ENCODE results near the gene KLK2.

The KLK2 gene

GRCh38 chr19:50835103-50835784, 38.0 kb upstream of the KLK2 start:
- Histone ChIP-seq H2AFZ (ENCODE audit: low read length) (peak overlapping the region; percentile 90), H3K79me2 (ENCODE audit: insufficient read depth, low read length) (no peaks in the 10 kb centered on the region), H3K4me3 (ENCODE audit: low read length, poor library complexity, severe bottlenecking) (peak overlapping the region; percentile 69), H4K20me1 (ENCODE audit: insufficient read depth, low read length, poor library complexity, severe bottlenecking) (no peaks in the 10 kb centered on the region), H3K36me3 (ENCODE audit: insufficient read depth, low read length) (no peaks in the 10 kb centered on the region), H3K4me1 (ENCODE audit: insufficient read depth, low read length, poor library complexity, severe bottlenecking) (no peaks in the 10 kb centered on the region), H3K27me3 (ENCODE audit: insufficient read depth, low read length, poor library complexity, severe bottlenecking) (no peaks in the 10 kb centered on the region), H3F3A (ENCODE audit: low read depth) (no peaks in the 10 kb centered on the region), H3K4me2 (ENCODE audit: low read depth, low read length, poor library complexity, severe bottlenecking) (peak overlapping the region; percentile 52), H3K9me3 (ENCODE audit: insufficient read depth, low read depth, low read length) (no peaks in the 10 kb centered on the region), H3K9ac (ENCODE audit: low read depth, low read length, poor library complexity, severe bottlenecking) (peak overlapping the region; percentile 45), H3K9me2 (replicated peaks; ENCODE audit: low read depth, low read length) (no peaks in the 10 kb centered on the region)
- TF ChIP-seq CTCF (conservative IDR thresholded peaks at IDR 0.05; ENCODE audit: low read length) (no peak), EZH2phosphoT487 (IDR thresholded peaks at IDR 0.05; ENCODE audit: borderline replicate concordance) (no peak)

GRCh38 chr19:50835785-50836542, 37.3 kb upstream of the KLK2 start:
- no peaks in the 10 kb centered on the region for H3K27me3 ChIP-seq (ENCODE audit: insufficient read depth, low read length, poor library complexity, severe bottlenecking)
- peak overlapping the region; percentile 45 for H3K9ac ChIP-seq (ENCODE audit: low read depth, low read length, poor library complexity, severe bottlenecking)
- no peak for TF ChIP-seq CTCF (conservative IDR thresholded peaks at IDR 0.05; ENCODE audit: low read length)
- TF ChIP-seq EZH2phosphoT487 (IDR thresholded peaks at IDR 0.05; ENCODE audit: borderline replicate concordance) = no peak
- no peaks in the 10 kb centered on the region for H3K4me1 ChIP-seq (ENCODE audit: insufficient read depth, low read length, poor library complexity, severe bottlenecking)
- no peaks in the 10 kb centered on the region for H3K9me3 ChIP-seq (ENCODE audit: insufficient read depth, low read depth, low read length)
- peak overlapping the region; percentile 52 for H3K4me2 ChIP-seq (ENCODE audit: low read depth, low read length, poor library complexity, severe bottlenecking)
- no peaks in the 10 kb centered on the region for H4K20me1 ChIP-seq (ENCODE audit: insufficient read depth, low read length, poor library complexity, severe bottlenecking)
- peak overlapping the region; percentile 90 for H2AFZ ChIP-seq (ENCODE audit: low read length)
- no peaks in the 10 kb centered on the region for H3K36me3 ChIP-seq (ENCODE audit: insufficient read depth, low read length)
- H3K79me2 ChIP-seq (ENCODE audit: insufficient read depth, low read length) = no peaks in the 10 kb centered on the region
- H3F3A ChIP-seq (ENCODE audit: low read depth) = no peaks in the 10 kb centered on the region
- H3K4me3 ChIP-seq (ENCODE audit: low read length, poor library complexity, severe bottlenecking) = peak overlapping the region; percentile 69
- no peaks in the 10 kb centered on the region for H3K9me2 ChIP-seq (replicated peaks; ENCODE audit: low read depth, low read length)

GRCh38 chr19:50836543-50837195, 36.6 kb upstream of the KLK2 start:
- Histone ChIP-seq H3K9ac (ENCODE audit: low read depth, low read length, poor library complexity, severe bottlenecking) (no peak overlapping the region), H3F3A (ENCODE audit: low read depth) (no peaks in the 10 kb centered on the region), H3K9me2 (replicated peaks; ENCODE audit: low read depth, low read length) (no peaks in the 10 kb centered on the region), H3K4me3 (ENCODE audit: low read length, poor library complexity, severe bottlenecking) (no peak overlapping the region), H3K9me3 (ENCODE audit: insufficient read depth, low read depth, low read length) (no peaks in the 10 kb centered on the region), H3K4me2 (ENCODE audit: low read depth, low read length, poor library complexity, severe bottlenecking) (no peak overlapping the region), H3K4me1 (ENCODE audit: insufficient read depth, low read length, poor library complexity, severe bottlenecking) (no peaks in the 10 kb centered on the region), H4K20me1 (ENCODE audit: insufficient read depth, low read length, poor library complexity, severe bottlenecking) (no peaks in the 10 kb centered on the region), H3K36me3 (ENCODE audit: insufficient read depth, low read length) (no peaks in the 10 kb centered on the region), H3K79me2 (ENCODE audit: insufficient read depth, low read length) (no peaks in the 10 kb centered on the region), H3K27me3 (ENCODE audit: insufficient read depth, low read length, poor library complexity, severe bottlenecking) (no peaks in the 10 kb centered on the region), H2AFZ (ENCODE audit: low read length) (no peak overlapping the region)
- TF ChIP-seq CTCF (conservative IDR thresholded peaks at IDR 0.05; ENCODE audit: low read length) (no peak), EZH2phosphoT487 (IDR thresholded peaks at IDR 0.05; ENCODE audit: borderline replicate concordance) (no peak)

Measured in Loucy (cell line).